GM20000 (cell line): Measurements from ENCODE around the gene EBNA1BP2.

Experiments used
- DNase-seq: peaks from one replicate; pipeline ENCODE4 v3.0.0; 2012; ENCODE audit warnings: low spot score
- TF ChIP-seq, protein P1 (sequence below): IDR thresholded peaks from 2 replicates; pipeline ENCODE4 v1.5.1; 2012; ENCODE audit warnings: mild to moderate bottlenecking, control low read depth; ENCODE audit errors: extremely low read depth, missing control alignments

EBNA1BP2 gene

GRCh38 chr1:43206600-43207228 lies 34.6 kb upstream of the EBNA1BP2 start:
- TF ChIP-seq, protein P1, sequence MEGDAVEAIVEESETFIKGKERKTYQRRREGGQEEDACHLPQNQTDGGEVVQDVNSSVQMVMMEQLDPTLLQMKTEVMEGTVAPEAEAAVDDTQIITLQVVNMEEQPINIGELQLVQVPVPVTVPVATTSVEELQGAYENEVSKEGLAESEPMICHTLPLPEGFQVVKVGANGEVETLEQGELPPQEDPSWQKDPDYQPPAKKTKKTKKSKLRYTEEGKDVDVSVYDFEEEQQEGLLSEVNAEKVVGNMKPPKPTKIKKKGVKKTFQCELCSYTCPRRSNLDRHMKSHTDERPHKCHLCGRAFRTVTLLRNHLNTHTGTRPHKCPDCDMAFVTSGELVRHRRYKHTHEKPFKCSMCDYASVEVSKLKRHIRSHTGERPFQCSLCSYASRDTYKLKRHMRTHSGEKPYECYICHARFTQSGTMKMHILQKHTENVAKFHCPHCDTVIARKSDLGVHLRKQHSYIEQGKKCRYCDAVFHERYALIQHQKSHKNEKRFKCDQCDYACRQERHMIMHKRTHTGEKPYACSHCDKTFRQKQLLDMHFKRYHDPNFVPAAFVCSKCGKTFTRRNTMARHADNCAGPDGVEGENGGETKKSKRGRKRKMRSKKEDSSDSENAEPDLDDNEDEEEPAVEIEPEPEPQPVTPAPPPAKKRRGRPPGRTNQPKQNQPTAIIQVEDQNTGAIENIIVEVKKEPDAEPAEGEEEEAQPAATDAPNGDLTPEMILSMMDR: no peak
- no peak for DNase-seq

DNA sequence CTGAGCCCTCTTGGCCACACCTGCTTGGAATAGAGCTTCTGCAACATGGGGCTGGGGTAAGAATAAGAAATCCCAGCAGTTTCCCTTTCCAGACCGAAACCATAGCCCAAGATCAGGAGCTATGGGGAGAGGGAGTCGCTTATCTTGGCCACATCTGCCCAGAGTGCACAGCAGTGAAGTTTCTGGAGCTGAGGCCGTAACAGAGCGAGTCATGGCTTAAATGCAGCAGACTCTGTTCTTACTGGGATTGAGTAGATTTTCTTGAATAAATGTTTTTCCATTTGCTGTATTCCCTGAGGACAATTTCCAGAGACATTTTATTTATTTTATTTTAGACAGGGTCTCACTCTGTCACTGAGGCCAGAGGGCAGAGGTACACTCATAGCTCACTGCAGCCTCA lies 33.6 kb upstream of the EBNA1BP2 start:
- TF ChIP-seq, protein P1: no peak
- DNase-seq: no peak

- TF ChIP-seq, protein P1: no peak
- no peak for DNase-seq
These were observed 32.3 kb upstream of the EBNA1BP2 start for GRCh38 chr1:43204394-43204793.

GRCh38 chr1:43203859-43204258 lies 31.8 kb upstream of the EBNA1BP2 start:
- no peak for DNase-seq
- TF ChIP-seq, protein P1: no peak

GRCh38 chr1:43199093-43199726 lies 27.1 kb upstream of the EBNA1BP2 start:
- peak; percentile 67 for DNase-seq

GRCh38 chr1:43197343-43198127 lies 25.4 kb upstream of the EBNA1BP2 start:
- DNase-seq: no peak
- TF ChIP-seq, protein P1: no peak

More at GRCh38 chr1:43199093-43199726, 27.1 kb upstream of the EBNA1BP2 start:
- TF ChIP-seq, protein P1: no peak

GRCh38 chr1:43194509-43194908 lies 22.4 kb upstream of the EBNA1BP2 start:
- TF ChIP-seq, protein P1: no peak
- DNase-seq: no peak
